HG03135 (cell line): ENCODE data around the gene FSCN2.

Source experiments
- ATAC-seq: cut with Tn5 transposase; IDR thresholded peaks from one replicate; pipeline ENCODE4 v1.9.1; 2021; ENCODE audit warnings: mild to moderate bottlenecking, moderate library complexity; ENCODE audit not compliant: unreplicated experiment

The FSCN2 gene

DNA sequence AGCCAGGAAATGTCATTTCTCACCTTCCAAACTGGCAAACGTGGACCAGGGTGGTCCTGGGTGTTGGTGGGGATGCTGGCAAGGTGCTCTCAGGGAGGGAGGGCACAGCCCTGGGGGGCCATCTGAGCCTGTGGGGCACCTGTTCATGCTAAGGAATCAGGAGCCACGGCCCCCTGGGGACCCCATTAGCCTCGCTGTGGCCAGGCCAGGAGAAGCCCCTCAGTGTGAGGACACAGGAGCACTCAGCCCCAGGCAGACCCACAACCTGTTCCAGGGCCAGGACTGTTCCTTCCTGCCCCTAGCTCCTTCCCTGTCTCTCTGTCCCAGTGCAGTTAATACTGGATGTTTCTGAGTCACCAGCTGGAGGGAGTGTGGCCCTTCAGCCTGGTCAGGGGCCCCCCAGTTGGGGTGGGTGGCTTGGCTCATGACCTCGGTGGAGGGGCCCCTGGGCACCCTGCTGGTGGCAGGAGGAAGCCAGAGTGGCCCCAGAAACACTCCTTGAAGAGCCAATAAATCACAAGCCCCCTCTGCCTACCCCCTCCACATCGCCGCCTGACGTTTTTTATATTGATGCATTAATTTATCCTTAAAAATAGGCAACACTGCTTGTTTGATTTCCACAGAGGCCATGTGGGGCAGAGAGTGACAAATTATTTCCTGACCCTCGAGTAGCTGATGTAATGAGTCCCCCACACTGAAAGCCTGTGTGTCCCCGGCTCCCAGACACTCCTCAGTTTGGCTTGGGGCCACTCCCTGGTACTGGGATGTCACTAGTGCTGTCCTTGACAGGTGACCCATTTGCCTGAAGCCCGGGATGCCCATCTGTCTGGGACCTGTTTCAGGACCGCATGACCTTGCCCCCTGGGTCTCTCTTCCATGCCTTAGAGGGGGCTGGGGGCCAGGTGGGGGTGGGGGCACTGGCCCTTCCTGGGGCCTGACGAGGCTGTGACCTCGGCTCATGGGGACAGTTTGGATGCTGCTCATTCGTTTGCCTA, 37.9 kb upstream of the FSCN2 start:
- no peak for ATAC-seq

DNA sequence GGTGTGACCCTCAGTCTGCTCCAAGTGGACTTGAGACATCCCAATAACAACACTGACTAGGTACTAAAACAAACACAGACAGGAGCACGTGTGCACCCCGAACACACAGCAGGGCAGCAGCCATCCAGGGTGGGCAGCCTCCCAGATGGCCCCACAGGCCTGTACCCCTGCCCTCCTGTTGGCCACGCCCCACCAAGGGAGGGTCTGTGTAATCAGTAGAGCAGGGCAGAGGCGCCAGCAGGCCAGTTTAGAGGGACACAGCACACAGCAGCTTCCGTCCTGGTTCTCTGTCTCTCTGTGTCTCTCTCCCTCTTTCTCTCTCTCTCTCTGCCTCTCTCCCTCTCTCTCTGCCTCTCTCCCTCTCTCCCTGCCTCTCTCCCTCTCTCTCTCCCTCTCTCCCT, 37.0 kb upstream of the FSCN2 start:
- no peak for ATAC-seq

DNA sequence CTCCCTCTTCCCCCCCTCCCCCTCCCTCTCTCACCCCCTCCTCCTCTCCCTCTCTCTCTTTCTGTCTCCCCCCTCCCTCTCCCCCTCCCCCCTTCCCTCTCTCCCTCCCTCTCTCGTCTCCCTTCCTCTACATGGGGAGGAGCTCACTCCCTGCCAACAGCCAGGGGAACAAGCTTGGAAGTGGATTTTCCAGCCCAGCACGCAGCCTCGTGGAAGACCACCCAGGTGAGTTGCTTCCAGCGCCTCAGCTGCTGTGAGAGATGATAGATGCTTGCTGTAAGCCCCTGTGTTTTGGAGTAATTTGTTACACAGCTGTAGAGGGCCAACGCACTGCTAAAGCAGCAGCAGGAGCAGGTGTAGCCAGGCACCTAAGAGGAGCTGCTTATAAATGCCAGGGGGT, 36.4 kb upstream of the FSCN2 start:
- no peak for ATAC-seq

DNA sequence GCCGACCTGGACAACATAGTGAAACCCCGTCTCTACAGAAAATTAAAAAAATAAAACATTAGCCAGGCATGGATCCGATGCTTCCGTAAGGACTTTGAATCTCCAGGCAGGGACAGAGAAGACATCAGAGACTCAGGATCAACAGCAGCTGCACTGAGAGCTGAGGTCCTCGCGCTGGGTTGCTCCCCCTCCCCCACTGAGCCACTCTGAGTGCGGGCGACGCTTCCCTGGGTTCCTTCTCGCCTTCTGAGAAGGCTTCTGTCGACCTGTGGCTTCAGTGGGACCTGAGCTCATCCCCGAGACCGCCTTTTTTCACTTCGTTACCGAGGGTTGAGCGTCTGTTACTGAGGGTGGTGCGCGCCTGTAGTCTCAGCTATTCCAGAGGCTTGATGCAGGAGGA, 36.0 kb upstream of the FSCN2 start:
- no peak for ATAC-seq

DNA sequence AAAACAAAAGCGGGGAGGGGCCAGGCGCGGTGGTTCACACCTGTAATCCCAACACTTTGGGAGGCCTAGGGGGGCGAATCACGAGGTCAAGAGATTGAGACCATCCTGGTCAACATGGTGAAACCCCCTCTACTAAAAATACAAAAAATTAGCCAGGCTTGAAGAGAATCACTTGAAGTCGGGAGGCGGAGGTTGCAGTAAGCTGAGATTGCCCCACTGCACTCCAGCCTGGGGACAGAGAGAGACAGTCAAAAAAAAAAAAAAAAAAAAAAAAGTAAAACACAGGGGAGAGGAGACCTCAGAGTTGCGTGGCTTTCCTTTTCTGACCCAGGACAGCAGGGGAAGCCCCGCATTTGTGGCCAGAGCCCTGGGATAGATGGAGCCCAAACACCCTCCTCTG, 35.5 kb upstream of the FSCN2 start:
- ATAC-seq = no peak

DNA sequence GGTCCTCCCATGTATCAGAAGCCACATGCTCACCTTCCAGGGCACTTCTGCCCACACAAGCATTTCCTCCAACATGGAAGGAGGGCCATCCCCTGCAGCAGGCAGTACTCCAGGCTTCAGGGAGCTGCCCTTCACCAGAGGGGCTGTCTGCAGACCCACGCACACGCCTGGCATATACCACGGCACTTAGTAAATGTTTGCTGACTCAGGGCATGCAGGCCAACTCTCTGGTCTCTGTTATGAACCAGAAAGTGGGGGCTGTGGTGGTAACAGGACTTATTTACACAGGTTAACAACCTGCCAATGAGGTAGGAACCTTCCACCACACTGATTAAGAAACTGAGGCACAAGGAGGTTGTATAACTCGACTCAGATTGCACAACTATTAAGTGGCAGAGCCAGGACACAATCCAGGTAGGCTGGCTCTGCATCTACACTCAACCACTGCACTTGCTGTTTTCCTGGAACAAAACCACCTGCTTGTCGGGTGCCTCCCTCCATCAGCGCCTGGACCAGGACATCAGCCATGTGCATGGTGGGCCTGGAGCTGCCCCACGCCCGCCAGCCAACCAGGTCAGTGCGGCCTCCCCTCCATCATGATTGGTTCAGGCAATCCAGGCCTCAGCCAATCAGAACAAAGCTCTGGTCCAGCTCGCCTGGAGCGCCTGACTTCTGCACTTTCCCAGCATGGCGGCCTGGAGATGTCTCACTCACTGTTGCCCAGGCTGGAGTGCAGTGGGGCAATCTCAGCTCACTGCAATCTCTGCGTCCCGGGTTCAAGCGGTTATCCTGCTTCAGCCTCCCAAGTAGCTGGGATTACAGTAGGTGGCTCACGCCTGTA, 34.8 kb upstream of the FSCN2 start:
- ATAC-seq = no peak

DNA sequence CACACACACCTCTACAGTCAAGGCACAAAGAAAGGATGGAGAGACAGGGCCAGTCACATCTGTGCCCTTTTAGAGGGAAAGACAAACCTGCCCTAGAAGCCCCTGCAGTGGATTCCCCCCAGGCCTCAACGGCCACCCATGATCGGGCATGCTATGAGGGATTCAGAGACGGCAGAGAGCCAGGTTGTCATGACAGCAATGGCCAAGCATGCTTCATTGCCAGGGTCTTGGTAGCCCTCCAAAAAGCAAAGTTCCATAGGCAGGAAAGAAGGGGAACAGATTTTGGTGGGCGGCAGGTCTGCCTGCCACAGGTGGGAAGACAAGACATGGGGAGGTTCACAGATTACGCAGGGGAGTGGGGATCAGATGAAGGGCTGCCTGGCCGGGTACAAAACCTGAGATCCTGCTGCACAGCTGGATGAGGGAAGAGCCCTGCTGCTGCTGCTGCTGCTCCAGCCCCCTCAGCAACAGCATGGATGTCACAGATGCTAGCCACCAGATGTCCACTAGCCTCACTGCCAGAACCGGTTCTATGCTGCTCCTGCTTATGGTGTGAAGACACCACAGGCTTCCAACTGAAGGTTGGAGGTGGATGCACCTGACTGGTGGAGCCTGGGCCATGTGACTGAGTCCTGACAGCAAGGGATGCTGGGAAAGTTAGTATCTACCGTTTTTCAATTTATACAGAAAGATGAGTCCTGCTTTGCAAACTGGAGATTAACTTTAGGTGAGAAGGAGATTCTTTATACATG, 33.4 kb upstream of the FSCN2 start:
- no peak for ATAC-seq

DNA sequence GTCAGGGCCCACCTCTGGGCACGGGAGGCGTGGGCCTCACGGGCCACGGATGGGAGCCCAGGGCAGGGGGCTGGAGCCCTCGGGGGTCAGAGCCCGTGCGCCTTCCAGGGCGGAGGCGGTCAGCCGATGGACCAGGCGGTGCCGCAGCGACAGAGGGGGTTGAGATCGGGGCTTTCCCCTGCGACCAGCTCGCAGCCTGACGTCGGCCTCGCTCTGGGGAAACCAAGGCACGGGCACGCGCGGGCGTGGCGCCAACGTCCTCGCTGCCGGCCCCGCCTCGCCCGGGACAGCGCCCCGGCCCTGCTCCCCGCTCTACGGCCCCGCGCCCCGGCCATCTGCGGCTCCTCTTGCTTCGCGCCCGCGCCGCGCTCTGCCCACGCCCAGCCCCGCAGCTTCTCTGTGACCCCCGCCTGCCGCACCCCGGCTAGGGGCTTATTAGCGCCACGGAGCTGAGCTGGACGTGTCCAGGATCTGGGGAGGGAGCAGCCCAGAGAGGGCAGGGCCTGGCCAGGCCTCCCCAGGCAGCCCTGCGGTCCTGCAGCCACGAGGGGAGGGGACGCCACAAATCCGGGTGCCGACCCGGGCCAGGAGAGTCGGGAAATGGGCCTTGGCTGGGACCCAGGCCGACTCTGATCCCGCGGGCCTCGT, 29.1 kb upstream of the FSCN2 start:
- ATAC-seq = no peak

DNA sequence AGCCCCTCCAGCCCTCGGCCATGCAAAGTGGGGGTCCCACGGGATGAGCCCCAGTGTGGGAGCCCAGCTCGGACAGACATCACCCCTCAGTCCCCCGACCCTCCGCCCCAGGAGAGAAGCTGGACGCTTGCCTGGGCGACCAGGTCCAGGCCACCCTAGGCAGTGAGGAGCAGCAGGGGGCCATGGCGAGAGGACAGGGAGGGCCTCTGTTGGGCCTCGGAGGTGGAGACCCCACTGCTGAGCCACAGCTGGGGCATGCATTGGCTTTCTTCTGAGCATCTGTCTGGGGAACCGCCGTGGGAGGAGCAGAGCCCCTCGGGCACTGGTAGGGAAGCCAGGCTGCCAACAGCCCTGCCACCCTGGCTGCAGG, 28.6 kb upstream of the FSCN2 start:
- no peak for ATAC-seq

DNA sequence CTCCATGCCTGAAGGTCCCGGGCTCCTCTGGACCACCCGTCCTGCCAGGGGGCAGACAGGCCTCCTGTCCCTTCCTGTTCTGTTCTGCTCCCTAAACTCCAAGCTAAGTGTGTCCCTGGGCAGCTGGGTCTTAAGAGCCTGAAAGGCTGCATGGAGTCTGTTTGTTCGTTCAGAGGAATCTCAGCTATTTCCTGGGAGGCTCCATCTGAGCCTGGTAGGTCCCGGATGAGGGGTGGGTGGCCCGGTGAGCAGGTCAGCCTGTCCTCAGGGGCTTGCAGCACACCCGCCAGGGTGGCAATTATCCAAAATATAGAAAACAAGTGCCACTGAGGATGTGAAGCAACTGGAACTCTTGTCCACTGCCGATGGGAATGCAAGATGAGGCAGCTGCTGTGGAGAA, 28.1 kb upstream of the FSCN2 start:
- no peak for ATAC-seq

DNA sequence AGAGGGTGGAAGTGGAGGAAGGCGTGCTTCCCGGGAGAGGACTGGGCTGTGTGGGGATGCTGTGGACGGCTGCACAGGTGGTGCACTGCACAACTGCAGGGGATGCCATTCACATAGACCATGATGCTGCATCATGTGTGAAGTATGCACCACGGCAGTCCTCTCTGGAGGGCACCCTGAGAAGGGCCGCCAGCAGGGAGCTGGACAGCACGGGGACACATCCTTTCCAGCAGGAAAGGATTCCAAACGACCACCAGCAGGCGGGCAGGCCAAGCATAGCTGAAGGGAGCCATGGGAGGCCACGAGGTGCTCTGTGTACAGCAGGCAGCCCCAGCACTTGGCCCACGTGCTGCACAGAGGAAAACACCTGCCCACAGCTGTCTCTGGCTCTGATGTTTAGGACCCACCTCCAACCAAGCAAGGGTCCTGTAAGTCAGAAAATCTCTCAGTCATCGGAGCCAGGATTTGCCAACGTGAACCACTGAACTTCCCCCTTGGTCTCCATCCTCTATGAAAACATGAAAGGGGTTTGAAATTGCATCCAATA, 25.6 kb upstream of the FSCN2 start:
- ATAC-seq = no peak

DNA sequence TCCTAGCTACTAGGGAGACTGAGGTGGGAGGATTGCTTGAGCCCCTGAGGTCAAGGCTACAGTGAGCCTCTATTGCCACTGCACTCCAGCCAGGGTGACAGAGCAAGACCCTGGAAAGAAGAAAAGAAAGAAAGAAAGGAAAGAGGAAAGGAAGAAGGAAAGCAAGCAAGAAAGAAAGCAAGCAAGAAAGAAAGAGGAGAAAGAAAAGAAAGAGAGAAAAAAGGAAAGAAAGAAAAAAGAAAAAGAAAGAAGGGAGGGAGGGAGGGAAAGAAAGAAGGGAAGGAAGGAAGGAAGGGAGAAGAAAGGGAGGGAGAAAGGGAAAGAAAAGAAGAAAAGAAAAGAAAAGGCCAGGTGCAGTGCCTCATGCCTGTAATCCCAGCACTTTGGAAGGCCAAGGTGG, 24.6 kb upstream of the FSCN2 start:
- ATAC-seq = no peak

DNA sequence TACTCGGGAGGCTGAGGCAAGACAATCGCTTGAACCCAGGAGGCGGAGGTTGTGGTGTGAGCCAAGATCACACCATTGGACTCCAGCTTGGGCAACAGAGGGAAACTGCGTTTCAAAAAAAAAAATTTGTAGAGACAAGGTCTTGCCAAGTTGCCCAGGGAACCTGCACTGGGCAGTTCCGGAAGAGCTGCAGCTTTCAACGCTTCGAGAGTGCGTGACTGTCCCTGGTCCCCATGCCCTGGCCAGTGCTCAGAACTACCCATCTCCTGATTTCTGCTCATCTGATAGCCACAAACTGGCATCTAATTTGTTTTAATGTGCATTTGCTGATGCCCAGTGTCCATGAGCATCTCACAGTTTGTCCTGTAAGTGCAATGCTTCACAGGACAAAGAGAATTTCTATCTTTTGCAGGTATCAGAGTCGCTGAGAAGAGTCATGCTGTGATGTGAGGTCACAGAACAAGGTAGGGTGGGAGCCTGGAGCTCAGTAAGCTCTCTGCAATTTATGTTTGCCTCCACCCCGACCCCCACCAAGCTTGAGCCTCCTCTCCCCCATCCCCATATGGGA, 19.5 kb upstream of the FSCN2 start:
- ATAC-seq = no peak

DNA sequence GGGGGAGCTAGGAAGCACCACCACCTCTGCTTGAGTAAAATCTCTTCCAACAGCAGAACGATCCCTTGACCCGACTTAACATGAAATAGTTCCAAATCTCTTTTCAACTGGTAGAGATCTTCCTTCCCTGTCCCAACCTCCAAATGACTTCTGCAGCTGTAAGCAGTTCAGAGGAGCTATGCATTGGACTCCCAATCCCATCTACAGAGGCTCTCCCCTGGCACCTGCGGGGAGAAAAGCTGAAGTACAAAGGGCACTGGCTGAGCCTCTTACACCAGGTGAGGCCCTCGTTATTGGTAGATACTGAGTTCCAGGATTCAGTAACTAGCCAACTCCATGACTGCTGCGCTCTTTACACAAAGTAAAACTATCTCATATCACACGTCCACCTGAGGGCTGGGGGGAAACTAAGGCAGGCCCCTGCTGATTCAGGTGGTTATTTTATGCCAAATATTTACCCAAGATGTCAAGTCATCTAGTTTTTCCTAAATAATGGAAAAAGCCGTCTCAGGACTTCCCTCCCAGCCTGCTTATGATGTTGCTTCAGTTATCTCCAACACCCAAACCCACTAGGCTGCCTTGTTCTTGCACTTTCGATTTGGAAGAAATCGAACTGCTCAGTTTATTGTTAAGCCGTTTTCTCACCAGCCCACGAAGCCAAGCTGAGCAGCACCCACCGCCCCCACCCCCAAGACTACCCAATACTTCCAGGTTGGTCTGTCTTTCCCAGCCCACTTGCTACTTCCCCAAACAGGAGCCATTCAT, 18.8 kb upstream of the FSCN2 start:
- ATAC-seq = no peak

DNA sequence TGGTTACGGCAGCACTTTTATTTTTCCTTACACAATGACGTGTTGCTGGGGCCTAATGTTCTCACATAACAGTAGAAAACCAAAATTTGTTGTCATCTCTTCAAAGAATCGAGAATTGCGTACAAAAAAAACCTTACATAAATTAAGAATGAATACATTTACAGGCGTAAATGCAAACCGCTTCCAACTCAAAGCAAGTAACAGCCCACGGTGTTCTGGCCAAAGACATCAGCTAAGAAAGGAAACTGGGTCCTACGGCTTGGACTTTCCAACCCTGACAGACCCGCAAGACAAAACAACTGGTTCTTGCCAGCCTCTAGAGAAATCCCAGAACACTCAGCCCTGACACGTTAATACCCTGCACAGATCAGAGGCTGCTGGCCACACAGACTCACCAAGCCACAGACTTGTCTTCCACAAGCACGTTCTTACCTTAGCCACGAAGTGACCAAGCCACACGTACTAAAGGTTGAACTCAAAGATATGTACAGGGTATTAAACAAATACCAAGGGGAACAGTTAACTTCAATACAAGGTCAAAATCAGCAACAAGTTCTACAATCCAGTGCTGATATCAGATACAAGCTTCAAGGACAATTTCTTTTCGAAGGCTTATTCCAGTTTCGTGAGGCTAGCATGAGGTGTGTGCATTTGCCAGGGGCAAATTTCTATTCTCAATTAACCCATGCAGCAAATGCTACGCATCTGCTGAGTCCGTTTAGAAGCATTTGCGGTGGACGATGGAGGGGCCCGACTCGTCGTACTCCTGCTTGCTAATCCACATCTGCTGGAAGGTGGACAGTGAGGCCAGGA, 18.0 kb upstream of the FSCN2 start:
- no peak for ATAC-seq

DNA sequence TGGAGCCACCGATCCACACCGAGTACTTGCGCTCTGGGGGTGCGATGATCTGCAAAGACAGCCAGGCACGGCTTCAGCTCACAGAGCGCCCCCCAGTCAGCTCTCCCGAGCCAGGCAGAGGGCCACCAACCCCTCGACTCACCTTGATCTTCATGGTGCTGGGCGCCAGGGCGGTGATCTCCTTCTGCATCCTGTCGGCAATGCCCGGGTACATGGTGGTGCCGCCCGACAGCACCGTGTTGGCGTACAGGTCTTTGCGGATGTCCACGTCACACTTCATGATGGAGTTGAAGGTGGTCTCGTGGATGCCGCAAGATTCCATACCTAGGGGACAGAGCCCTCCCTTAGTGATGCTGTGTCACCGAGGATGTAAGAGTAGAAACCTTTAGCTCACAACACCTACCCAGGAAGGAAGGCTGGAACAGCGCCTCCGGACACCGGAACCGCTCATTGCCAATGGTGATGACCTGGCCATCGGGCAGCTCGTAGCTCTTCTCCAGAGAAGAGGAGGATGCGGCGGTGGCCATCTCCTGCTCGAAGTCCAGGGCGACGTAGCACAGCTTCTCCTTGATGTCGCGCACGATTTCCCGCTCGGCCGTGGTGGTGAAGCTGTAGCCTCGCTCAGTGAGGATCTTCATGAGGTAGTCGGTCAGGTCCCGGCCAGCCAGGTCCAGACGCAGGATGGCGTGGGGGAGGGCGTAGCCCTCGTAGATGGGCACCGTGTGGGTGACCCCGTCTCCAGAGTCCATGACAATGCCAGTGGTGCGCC, 17.2 kb upstream of the FSCN2 start:
- ATAC-seq = no peak

DNA sequence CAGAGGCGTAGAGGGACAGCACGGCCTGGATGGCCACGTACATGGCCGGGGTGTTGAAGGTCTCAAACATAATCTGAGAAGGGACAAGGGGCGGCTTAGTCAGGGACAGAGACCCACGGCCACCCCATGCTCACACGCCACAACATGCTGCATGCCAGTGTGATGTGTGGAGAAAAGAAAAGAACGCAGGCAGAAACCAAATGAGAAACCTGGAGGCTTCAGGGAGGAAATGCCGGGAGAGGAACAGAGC, 16.7 kb upstream of the FSCN2 start:
- no peak for ATAC-seq
